LNCaP clone FGC (cell line): ENCODE measurements around the gene FKBP14.

Experiments
- DNase-seq: peaks from one replicate; pipeline ENCODE4 v3.0.0-alpha.2; 2011; ENCODE audit warnings: low read depth
- H3K4me3 ChIP-seq: 2 replicates; pipeline ENCODE4 v1.5.1; 2011; ENCODE audit warnings: mild to moderate bottlenecking, low read depth, low read length, control low read depth
- TF ChIP-seq, protein P1 (sequence below): IDR thresholded peaks from 2 replicates; pipeline ENCODE4 v1.5.1; 2012; ENCODE audit warnings: mild to moderate bottlenecking; ENCODE audit not compliant: control insufficient read depth, insufficient read depth; ENCODE audit errors: extremely low read depth

Gene FKBP14

DNA sequence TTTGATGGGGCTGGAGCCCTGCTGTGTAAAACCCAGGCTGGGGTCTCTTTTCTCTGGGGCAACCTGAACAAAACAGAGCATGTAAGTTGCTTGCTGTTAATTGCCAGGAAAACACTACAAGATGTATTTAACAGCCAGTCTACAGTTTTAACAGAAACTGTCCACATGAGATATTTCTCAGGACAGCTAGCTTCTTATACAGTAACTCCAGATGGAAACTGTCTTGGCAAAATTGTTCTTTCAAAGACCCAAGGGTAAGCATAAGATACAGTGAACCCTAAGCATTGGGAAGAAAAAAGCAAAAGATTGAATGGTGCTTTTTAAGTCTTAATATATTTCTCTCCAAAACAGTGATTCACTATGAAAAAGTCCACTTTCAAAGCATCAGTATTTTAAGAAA, 8.1 kb downstream of the FKBP14 start:
- H3K4me3 ChIP-seq, result no peak overlapping the region
- DNase-seq, result no peak
- TF ChIP-seq, protein P1, sequence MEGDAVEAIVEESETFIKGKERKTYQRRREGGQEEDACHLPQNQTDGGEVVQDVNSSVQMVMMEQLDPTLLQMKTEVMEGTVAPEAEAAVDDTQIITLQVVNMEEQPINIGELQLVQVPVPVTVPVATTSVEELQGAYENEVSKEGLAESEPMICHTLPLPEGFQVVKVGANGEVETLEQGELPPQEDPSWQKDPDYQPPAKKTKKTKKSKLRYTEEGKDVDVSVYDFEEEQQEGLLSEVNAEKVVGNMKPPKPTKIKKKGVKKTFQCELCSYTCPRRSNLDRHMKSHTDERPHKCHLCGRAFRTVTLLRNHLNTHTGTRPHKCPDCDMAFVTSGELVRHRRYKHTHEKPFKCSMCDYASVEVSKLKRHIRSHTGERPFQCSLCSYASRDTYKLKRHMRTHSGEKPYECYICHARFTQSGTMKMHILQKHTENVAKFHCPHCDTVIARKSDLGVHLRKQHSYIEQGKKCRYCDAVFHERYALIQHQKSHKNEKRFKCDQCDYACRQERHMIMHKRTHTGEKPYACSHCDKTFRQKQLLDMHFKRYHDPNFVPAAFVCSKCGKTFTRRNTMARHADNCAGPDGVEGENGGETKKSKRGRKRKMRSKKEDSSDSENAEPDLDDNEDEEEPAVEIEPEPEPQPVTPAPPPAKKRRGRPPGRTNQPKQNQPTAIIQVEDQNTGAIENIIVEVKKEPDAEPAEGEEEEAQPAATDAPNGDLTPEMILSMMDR, result no peak

DNA sequence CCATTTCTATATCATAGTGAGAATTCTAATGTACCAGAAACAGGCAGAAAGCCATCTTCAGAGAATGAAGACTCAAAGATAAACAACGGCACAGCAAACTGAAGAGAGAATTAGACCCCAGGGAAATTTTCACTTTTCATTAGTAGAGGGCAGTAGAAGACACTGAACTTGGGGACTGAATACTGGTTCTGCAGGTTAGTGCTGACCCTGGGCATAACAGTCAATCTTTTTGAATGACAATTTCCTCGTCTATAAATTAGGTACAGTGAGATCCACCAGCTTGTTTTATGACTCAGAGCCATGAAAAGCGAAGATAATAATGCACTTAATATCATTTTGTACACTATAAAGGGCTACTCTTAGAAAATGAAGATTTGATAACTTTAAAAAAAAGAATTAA, 13.7 kb downstream of the FKBP14 start:
- TF ChIP-seq, protein P1, result no peak
- DNase-seq, result peak; percentile 79
- H3K4me3 ChIP-seq, result no peak overlapping the region

- no peak for DNase-seq
- H3K4me3 ChIP-seq, result no peak overlapping the region
- TF ChIP-seq, protein P1, result no peak
Measured at GRCh38 chr7:30010021-30010420, 16.5 kb downstream of the FKBP14 start.

- DNase-seq, result no peak
- TF ChIP-seq, protein P1, result no peak
- H3K4me3 ChIP-seq, result no peak overlapping the region
Measured at GRCh38 chr7:30005464-30005863, 21.0 kb downstream of the FKBP14 start.

DNA sequence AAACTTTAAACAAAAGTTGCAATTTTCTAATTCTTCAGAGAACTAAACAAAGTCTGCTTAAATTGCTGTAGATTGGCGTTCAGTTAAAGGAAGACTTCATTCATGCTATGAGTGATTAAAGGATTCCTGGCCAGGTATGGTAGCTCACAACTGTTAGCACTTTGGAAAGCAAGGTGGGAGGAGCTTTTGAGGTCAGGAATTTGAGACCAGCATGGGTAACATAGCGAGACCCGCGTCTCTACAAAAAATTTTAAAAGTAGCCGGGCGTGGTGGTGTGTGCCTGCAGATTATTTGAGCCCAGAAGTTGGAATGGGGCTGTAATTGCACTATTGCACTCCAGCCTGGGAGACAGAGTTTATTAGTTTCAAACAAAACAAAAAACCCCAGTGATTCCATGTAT, 23.4 kb downstream of the FKBP14 start:
- H3K4me3 ChIP-seq, result no peak overlapping the region
- no peak for DNase-seq

GRCh38 chr7:30001998-30002397, 24.5 kb downstream of the FKBP14 start:
- no peak for DNase-seq
- TF ChIP-seq, protein P1, result no peak
- no peak overlapping the region for H3K4me3 ChIP-seq

More for the DNA sequence above, 23.4 kb downstream of the FKBP14 start:
- TF ChIP-seq, protein P1, result no peak

GRCh38 chr7:29998489-29998888, 28.0 kb downstream of the FKBP14 start:
- no peak for DNase-seq
- TF ChIP-seq, protein P1, result no peak
- no peak overlapping the region for H3K4me3 ChIP-seq
